ENCODE measurements around the gene RNASE8.
"Not testable (repeated sequence)": the region's sequence is repeated elsewhere in the genome, so short reads cannot be mapped to it uniquely, and the experiment has no call there.

Gene RNASE8

DNA sequence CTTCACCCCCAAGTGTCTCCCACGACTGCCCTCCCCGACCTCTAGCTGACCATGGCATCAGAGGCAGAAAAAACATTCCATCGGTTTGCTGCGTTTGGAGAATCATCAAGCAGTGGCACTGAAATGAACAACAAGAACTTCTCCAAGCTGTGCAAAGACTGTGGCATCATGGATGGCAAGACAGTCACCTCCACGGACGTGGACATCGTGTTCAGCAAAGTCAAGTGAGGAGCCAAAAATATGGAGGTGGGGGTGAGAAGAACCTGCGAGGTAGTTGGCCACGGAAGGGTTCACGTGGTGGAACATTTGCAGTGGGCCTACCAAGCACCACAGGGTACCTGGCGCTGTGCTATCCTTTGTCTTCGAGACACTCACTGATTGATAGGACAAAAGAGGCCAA is 27.1 kb upstream of the RNASE8 start:
- DNase-seq (ENCODE audit: low read depth) = no peak

DNA sequence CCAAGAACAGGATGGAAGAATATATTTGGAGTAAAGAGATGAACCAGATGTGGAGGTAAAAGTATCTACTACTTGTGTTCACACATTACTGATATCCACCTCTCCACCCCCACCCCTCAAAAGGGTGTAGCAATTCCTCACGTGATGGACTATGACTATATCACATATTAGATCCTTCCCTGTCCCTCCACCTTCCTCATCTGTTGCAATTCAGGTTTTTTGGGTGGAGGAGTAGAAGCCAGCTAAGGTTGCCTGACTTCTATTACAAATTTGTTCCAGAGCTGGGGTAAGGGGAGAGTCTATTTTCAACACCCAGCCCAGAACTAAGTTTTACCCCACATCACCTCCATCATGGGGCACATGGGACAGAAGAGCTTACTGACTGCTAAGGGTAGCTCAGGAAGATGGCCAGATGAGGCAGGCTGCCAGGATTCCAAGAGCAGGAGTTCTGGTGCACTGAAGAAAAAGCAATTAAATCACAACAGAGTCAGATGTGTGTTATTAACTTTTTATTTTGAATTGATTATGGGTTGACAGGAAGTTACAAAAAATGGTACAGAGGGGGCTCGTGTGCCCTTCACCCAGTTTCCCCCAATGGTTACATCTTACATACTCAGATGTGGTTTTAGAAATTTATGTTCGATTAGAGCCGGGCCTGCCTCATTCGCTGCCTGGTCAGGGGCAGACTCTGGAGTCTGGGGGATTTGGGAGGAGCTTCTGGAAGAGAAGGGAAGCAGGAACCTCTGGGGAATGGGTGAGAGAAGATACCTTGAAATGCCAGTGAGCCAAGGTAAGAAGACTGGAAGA is 25.1 kb upstream of the RNASE8 start:
- no peak for DNase-seq (ENCODE audit: low read depth)

DNA sequence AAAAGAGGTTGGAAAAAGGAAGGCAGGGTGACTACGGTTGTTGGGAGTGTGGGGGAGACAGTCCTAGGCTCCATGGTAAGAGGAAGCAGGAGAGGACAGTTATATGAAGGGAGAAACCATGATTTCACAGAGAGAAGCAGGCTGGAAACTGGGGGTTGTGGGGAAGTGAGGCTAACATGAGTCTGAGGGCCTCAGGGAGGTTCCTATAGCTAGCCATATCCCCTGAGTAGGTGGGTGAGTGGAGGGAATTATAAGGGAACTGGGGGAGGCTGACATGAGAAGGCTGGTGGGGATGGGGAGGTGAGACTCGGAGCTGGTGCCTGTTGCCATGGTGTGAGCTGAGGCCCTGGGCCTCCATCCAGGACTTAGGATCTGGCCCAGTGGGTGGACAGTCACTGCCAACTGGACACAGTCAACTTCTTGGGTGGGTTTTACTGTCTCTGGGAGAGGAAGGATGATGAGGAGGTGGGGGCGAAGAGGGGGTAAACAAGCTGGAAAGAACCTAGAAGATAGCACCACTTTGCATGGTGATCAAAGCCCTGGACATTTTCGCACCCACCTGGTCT is 24.4 kb upstream of the RNASE8 start:
- DNase-seq (ENCODE audit: low read depth) = no peak

DNA sequence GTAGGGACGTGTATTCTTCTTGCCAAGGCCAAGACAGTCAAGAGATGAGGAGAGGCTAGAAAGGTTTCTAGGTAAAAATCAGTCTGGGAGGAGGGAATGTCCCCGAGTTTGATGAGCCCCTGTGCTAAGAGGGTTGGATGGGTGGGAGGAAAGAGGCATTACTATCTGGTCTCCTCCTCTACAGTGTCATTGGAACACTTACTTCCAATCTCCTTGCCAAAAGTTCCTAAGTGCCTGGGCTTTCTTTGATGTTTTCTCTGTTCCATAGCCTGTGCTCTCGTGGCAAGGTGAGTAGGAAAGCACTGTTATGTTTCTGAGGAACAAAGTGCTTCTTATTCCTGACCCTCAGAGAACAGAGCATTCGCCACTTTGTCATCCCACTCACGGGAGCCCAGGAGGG is 22.9 kb upstream of the RNASE8 start, which contains the start of gene RNASE13:
RNASE13 (minus strand) TSS at position 101 of the 400 bp plus-strand sequence. CDS start 519 bp downstream, outside the sequence.
- DNase-seq (ENCODE audit: low read depth) = no peak

DNA sequence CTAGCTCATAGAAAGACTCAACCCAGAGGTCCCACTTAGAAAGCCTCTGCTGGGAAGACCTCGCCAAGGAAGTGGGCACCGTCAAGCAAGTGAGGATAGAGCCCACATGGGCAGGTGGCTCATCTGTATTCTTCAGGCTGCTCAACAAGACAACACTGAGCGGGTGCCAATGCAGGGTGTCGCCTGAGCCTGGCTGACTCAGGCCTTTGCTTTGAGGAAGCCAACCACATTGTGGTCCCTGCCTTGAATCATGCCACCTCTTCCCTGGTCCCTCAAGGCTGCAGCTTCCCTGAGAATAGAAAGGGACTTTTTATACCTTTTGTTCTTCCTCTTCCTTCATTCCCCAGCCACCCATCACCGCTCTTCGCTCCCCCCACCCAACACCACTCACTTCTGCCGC is 20.9 kb upstream of the RNASE8 start:
- DNase-seq (ENCODE audit: low read depth) = no peak

DNA sequence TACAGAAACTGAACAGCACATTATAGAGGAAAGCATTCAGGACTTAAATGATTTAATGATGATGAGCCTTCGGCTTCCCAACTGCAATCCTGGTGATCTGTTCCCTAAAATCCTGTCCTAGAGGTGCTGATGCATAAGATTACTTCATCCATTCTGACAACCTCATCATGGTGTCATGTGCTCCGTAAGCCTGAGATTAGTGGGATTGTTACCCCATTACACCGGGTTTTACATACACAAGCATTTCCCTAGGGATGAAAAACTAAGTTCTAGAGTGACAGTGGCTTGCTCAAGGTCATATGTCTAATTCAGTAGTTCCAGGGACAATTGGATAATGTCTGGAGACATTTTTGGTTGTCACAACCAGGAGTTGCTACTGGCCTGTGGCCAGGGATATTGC is 20.5 kb upstream of the RNASE8 start:
- DNase-seq (ENCODE audit: low read depth) = no peak

DNA sequence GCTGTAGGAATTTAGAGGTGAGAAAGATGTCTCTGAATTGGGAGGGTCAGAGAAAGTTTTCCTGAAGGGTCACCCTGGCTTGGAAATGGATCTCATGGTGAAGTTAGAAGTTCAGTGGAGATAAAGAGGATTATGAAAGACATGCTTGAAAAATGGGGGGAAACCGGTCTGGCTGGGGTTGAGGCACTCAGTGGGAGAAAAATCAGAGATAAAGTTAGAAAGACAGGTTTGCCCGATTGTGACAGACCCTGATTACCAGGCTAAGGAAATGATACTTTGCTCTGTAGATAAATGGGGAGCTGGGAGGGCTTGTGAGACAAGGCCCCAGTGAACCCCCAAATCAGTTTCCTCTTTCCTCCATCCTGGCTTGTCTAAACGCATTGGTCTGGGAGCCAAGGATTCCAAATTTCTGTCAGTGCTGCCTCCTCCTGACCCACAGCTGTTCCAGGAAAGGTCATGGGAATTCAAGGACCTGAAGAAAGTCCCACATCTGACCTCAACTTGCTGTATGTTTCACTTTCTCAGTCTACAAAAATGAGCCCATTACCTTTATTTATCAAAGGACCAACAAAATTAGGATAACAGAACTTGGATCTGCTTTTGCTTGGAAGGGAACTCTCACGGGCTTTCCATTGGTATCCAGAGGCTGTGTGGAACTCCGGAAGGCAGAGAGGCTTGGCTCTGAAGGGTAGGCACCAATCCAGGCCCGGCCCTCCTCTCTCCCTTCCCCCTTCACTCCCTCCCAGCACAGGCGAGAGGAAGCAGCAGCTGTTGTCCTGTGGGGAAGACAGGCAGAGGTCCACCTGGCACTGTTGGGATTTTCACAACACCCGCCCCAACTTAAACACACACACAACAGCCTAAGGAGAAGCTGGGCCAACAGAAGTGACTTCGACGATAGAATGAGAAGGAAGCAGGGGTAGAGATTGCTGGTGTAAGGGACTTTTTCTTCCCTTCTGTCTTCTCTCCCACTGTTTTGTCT is 18.9 kb upstream of the RNASE8 start:
- DNase-seq (ENCODE audit: low read depth) = no peak

DNA sequence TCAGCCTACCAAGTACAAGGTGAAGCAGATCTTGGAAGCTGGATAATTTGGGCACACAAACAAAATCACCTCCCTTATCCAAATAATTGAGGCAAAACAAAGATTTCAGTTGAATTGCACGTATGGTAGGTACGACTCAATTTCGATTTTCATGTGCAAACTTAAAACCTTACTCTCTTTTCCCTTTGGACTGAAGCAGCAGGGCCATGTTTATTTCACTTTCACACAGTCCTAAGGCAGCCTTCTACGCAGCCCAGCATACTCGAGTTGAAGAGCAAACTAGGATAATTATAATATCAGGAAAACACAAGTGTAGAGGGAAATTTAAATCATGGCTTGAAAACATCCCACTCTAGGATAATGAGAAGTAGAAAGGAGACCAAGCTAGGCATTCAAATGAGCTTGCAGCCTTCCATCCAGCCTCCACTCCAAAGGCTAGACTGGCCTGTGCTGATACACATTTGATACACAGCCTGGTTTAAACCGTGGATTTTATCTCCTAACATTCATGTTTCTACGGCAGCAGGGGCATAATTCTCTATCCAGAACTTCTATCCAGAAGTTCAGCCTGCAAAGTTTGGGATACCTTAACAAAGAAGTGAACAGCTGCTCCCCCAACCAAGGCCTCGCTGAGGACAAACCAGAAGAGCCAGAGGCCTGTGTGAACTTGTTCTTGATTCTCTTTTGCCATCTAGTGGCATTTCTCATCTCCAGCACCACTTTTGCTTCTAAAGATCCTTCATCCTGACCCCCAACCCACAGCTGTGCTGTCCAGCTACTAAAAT is 17.8 kb upstream of the RNASE8 start:
- no peak for DNase-seq (ENCODE audit: low read depth)

DNA sequence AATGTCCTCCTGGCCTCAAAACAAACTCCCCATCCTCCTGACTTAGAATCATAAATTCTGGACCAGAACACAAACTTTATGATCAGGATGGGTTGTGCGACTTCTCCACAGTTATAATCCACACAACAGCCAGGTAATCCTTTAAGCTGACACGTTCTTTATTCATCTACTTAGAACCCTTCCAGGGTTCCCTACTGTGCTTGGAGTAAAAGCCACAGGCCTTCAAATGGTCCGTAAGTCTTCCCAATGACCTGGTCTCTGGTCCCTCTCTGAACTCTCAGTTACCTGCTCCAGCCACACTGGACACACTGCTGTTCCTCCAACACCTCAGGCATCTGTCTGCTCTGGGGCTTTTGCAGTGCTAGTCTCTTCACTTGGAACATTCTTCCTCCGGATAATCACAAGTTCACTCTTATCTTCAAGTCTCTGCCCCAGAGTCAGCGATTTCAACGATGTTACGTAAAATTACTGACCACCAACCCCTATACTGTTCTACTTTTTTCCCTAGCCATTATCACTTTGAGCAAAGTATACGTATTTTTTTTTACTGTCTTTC is 17.2 kb upstream of the RNASE8 start:
- no peak for DNase-seq (ENCODE audit: low read depth)

DNA sequence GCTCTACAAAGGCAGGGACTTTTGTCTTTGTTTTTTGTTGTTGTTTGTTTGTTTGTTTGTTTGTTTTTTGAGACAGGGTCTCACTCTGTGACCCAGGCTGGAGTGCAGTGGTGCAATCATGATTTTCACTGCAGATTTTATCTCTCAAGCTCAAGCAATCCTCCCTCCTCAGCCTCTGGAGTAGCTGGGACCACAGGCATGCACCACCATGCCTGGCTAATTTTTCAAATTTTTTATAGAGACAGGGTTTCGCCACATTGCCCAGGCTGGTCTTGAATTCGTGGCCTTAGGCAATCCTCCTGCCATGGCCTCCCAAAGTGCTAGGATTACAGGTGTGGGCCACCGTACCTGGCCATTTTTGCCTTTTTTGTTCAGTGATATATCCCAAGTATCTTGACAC is 16.7 kb upstream of the RNASE8 start:
- DNase-seq (ENCODE audit: low read depth) = not testable (repeated sequence)

DNA sequence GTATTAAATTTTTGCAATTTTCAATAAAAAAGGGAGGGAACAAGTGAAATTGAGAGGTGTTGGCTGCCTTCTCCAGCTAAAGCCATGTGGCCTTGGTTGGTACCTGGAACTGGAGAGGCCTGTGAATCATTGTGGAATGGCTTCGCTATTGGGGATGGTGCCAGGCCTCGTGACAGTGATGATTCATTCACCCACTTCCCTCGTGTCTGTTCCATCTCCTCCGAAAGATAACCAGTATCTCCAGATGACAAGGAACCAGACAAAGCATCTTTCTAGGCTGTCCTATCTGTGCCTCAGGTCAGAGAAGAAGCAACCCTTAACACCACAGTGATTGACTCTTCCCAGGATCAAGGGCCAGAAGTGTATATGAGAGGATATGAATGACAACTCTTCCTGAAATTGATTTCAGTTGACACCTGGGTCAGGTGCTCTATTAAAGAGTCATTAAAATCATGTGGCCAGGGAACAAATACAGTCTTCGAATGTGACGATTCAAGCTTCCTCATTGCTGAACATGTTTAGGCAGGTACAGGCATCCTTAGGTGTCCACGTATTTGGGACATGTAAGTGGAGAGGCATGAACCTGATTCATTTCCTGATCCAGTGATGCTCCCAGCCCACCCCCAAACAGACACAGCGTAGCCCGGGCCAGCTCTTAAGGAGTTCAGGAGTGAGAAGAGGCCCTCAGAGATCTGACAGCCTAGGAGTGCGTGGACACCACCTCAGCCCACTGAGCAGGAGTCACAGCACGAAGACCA is 15.8 kb upstream of the RNASE8 start, which contains the start of gene RNASE7:
RNASE7 (plus strand) TSS at position 687 of the 758 bp plus-strand sequence. CDS start 631 bp downstream, outside the sequence.
- DNase-seq (ENCODE audit: low read depth) = no peak

DNA sequence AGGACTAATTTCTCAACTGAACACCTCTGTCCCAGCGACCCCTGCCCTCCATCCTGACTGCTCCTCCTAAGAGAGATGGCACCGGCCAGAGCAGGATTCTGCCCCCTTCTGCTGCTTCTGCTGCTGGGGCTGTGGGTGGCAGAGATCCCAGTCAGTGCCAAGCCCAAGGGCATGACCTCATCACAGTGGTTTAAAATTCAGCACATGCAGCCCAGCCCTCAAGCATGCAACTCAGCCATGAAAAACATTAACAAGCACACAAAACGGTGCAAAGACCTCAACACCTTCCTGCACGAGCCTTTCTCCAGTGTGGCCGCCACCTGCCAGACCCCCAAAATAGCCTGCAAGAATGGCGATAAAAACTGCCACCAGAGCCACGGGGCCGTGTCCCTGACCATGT is 14.7 kb upstream of the RNASE8 start:
- no peak for DNase-seq (ENCODE audit: low read depth)

DNA sequence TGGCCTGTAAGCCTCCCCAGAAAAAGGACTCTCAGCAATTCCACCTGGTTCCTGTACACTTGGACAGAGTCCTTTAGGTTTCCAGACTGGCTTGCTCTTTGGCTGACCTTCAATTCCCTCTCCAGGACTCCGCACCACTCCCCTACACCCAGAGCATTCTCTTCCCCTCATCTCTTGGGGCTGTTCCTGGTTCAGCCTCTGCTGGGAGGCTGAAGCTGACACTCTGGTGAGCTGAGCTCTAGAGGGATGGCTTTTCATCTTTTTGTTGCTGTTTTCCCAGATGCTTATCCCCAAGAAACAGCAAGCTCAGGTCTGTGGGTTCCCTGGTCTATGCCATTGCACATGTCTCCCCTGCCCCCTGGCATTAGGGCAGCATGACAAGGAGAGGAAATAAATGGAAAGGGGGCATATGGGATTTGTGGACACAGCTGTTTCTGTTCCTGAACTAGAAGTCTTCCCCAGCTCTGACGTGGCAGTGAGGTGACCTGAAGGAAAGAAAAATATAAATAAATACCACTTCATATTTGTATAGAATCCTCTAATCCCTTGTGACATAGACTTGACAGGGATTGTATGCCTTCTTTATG is 14.1 kb upstream of the RNASE8 start:
- DNase-seq (ENCODE audit: low read depth) = no peak

DNA sequence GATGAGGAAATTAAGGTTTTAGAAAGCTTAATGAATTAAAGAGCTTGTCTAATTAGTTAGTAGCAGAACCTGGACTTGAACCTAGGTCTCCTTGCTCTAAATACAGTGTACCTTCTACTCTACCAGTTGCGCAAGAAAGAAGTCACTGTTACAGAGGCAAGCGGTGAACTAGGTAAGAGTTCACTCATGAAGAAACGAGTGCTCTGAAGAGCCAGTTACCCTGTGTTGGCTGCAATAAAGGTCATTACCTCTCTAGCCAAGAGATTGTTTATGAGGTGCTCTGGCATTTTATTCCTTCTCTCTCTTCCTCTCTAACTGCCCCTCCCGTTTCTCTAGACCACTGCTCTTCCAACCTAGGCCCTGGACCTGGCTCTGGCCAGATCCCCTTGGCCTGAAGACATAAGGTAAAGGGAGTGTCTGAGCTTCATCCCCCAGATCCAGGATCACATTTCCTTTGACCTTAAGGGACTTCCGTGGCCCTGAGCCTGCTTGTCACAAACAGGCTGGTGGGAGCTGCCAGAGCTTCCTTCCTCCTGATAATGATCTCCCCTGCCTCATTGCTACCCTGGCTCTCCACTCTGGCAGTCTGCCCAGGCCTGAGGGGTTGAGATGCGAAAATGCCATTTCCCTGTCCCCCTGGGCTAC is 13.5 kb upstream of the RNASE8 start:
- no peak for DNase-seq (ENCODE audit: low read depth)

DNA sequence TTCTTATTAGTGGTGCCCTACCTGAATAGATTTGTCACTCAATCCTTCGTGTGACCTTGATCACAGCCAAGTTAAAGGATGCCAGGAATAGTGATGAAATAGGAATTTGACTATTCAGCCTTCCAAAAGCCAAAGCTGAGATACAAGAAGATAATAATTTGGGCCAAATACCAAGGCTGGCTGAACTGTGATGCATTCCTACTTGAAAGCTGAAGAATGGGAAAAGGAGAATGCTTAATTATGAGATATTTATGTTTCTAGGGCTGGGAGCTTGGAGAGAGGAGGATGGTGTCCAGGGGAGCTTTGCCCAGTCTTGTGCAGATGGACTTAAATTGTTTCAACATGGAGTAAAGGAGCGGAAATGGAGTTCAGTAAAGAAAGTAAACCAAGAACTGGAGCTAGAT is 10.2 kb upstream of the RNASE8 start:
- DNase-seq (ENCODE audit: low read depth) = no peak

DNA sequence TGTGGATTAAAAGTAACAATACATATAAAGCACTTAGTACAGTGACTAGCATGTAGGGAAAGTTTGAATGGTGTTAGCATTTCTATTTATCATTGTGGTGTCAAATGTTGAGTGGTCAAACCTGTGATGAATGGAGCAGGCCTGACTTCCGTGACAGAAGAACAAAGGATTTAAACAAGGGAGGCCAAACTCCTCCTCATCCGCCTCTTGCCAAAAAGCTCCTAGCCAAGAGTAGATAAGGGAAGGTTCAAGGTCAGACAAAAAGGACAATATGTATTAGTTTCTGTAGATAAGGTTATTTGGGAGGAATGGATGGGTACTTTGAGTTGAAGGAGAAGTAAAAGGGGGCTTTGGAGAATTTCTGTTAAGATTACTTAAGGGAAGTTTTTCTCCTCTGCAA is 9.0 kb upstream of the RNASE8 start:
- DNase-seq (ENCODE audit: low read depth) = no peak

DNA sequence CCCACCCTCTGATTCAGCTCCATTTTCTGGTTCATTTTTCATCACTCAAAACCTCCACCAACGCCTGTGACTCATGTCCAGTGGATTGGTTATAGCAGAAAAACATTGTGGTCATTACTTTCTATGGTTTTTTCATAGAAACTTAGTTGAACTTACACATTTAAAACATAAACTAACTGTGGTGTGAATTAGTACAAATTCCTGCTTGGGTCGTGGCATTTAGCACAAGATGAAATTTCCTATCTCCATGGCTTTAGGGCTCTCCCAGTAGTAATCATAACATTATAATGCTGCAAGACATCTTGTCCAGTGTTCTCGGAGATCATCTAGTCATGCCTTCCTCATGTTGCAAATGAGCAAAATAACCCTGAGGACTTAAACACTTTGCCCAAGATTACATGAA is 8.3 kb upstream of the RNASE8 start:
- DNase-seq (ENCODE audit: low read depth) = no peak

DNA sequence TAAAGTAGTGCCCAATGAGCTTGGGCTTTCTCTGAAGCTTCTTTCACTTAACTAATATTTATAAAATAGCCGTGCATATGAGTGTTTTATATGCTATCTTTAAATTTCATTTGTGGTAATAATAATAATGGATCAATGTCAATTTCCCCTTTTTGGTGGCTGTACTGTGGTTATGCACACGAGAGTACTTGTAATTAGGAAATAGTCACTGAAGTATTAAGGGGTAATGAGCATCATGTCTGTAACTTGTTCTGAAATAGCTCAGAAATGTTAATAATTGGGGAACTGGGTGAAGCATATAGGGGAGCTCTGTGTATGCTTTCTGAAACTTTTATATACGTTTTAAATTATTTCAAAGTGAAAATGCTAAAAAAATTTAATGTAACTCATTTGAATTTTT is 7.0 kb upstream of the RNASE8 start:
- no peak for DNase-seq (ENCODE audit: low read depth)
